BE2C (cell line): ENCODE results near the gene TRAM2.

Experiments used
- DNase-seq: peaks from one replicate; pipeline ENCODE4 v3.0.0-alpha.2; 2020
- H3K27me3 ChIP-seq: fragments of 250-450 bp; sonication (Bioruptor Pico); 2 replicates; pipeline ENCODE4 v1.5.1; 2020; ENCODE audit warnings: mild to moderate bottlenecking
- H3K36me3 ChIP-seq: fragments of 250-450 bp; sonication (Bioruptor Pico); 2 replicates; pipeline ENCODE4 v1.5.1; 2020; ENCODE audit warnings: mild to moderate bottlenecking
- H3K4me1 ChIP-seq: fragments of 250-450 bp; sonication (Bioruptor Pico); 2 replicates; pipeline ENCODE4 v1.5.1; 2020
- H3K4me3 ChIP-seq: 2 replicates; pipeline ENCODE4 v1.5.1; 2011; ENCODE audit warnings: low read depth, low read length
- H3K9me3 ChIP-seq: fragments of 250-450 bp; sonication (Bioruptor Pico); 2 replicates; pipeline ENCODE4 v1.5.1; 2020
- CTCF ChIP-seq: IDR thresholded peaks from 2 replicates; pipeline ENCODE4 v1.5.1; 2012; ENCODE audit warnings: mild to moderate bottlenecking, low read depth, low read length

TRAM2 gene

GRCh38 chr6:52568320-52568719, 8.5 kb downstream of the TRAM2 start:
- Histone ChIP-seq H3K9me3 (no peaks in the 10 kb centered on the region), H3K4me1 (peaks cover 22% of the 10 kb centered on the region), H3K4me3 (no peak overlapping the region), H3K36me3 (no peaks in the 10 kb centered on the region), H3K27me3 (no peaks in the 10 kb centered on the region)
- no peak for DNase-seq
- no peak for TF ChIP-seq CTCF

DNA sequence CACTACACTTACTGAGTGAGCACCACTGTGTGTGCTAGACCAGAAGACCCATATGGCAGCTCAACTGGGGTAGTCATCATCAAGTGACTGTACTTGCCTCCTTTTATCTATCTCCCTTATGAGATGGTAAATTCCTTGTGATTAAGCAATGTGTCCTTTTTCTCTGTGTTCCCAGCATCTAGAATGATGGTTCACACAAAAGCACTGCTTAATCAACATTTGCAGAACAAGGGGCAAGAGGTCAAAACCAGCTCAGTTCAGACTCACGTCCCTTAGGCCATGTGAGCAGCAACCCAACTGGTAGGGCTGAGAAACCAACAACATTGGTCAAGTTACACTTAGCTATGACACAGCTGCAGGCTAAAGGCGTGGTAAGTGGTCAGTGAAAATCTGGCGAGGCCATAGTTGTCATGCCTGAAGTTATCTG, 10.0 kb downstream of the TRAM2 start:
- TF ChIP-seq CTCF = no peak
- DNase-seq = no peak
- Histone ChIP-seq H3K36me3 (no peaks in the 10 kb centered on the region), H3K4me1 (peaks cover 20% of the 10 kb centered on the region), H3K9me3 (no peaks in the 10 kb centered on the region), H3K27me3 (no peaks in the 10 kb centered on the region), H3K4me3 (no peak overlapping the region)

DNA sequence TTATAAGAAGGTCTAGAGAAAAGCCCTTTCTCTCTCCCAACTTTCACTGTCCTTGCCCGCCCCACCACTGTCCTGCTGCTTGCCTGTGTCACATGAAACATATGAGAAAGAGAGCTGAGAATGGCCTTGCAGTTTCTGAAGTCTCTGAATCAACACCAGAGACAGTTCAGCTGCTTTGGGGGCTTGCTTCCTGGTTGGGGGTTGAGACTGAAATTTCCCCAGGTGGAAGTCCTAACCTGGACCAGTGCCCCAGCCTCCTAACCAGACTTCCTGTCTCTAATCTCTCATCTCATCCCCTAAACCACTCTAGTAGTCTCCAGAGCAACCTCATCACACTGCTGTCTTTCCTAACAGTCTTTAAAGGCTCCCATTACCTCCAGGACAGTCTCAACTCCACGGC, 10.7 kb downstream of the TRAM2 start:
- Histone ChIP-seq H3K4me1 (peaks cover 13% of the 10 kb centered on the region), H3K36me3 (no peaks in the 10 kb centered on the region), H3K27me3 (no peaks in the 10 kb centered on the region), H3K4me3 (no peak overlapping the region), H3K9me3 (no peaks in the 10 kb centered on the region)
- TF ChIP-seq CTCF = no peak
- no peak for DNase-seq

GRCh38 chr6:52564856-52565255, 12.0 kb downstream of the TRAM2 start:
- H3K4me1 ChIP-seq = peaks cover 6% of the 10 kb centered on the region
- H3K9me3 ChIP-seq = no peaks in the 10 kb centered on the region
- DNase-seq = no peak
- no peaks in the 10 kb centered on the region for H3K27me3 ChIP-seq
- no peaks in the 10 kb centered on the region for H3K36me3 ChIP-seq
- no peak for TF ChIP-seq CTCF
- no peak overlapping the region for H3K4me3 ChIP-seq

DNA sequence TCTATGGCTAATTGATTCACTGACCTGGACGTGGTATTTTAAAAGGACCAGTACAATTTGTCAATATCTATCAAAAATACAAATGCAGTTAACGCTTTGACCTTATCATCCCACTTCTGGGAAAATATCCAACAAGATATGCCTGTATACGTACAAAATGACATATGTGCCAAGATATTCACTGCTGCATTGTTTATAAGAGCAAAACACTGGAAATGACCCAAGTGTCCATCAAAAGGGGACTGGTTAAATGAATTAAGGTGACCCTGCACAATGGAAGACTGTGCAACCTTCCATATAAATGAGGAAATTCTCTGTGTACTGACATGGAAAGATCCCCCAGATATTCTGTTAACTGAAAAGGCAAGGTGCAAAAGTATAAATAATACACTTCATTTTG, 13.9 kb downstream of the TRAM2 start:
- H3K27me3 ChIP-seq = no peaks in the 10 kb centered on the region
- TF ChIP-seq CTCF = no peak
- no peak for DNase-seq
- H3K9me3 ChIP-seq = no peaks in the 10 kb centered on the region
- H3K4me3 ChIP-seq = no peak overlapping the region
- H3K36me3 ChIP-seq = no peaks in the 10 kb centered on the region
- peaks cover 10% of the 10 kb centered on the region for H3K4me1 ChIP-seq

DNA sequence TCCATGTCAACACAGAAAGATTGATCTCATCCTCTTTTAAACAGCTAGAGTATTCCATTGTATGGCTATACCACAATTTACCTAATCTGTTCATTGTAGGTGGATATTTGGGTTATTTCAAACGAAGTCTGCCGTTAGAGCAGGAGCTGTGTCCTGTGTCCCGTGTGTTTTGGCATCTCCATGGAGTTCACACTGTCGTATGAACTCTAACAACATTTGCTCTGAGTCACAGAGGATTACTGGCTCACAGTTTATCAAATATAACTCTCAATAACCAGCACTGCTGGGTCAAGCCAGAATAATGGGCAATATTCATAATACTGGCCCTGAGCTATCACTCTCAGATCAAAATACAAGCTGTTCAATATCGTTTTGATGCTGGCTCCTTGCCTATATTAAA, 16.4 kb downstream of the TRAM2 start:
- Histone ChIP-seq H3K4me3 (no peak overlapping the region), H3K4me1 (peaks cover 4% of the 10 kb centered on the region; the same call in 1 of the 2 replicates), H3K36me3 (no peaks in the 10 kb centered on the region), H3K27me3 (no peaks in the 10 kb centered on the region), H3K9me3 (no peaks in the 10 kb centered on the region)
- no peak for TF ChIP-seq CTCF
- DNase-seq = no peak
